ENCODE data around the gene SHC2.

- no peak for TF ChIP-seq HDAC2 (IDR thresholded peaks at IDR 0.05)
- no peak for TF ChIP-seq JUN (IDR thresholded peaks at IDR 0.05; ENCODE audit: borderline replicate concordance, low read depth, low read length)
- TF ChIP-seq JUN (CRISPR knock-in tag; IDR thresholded peaks at IDR 0.05; ENCODE audit: borderline replicate concordance): no peak
- TF ChIP-seq POLR2A (conservative IDR thresholded peaks at IDR 0.05): no peak
- TF ChIP-seq NEUROD1 (IDR thresholded peaks at IDR 0.05; ENCODE audit: borderline replicate concordance, low read depth, low read length, partially characterized antibody): no peak
- no peak for TF ChIP-seq GTF2F1 (IDR thresholded peaks at IDR 0.05; ENCODE audit: low read depth, low read length)
- TF ChIP-seq NR2C2 (CRISPR knock-in tag; IDR thresholded peaks at IDR 0.05): no peak
- no peak for TF ChIP-seq NR2C2 (tag; IDR thresholded peaks at IDR 0.05)
- no peak for TF ChIP-seq ZNF384 (IDR thresholded peaks at IDR 0.05; ENCODE audit: low read depth, low read length)
Measured at GRCh38 chr19:453606-454005, 7.2 kb downstream of the SHC2 start.

All from K562 (cell line).